ENCODE results near the gene ENOX2.

The ENOX2 gene

DNA sequence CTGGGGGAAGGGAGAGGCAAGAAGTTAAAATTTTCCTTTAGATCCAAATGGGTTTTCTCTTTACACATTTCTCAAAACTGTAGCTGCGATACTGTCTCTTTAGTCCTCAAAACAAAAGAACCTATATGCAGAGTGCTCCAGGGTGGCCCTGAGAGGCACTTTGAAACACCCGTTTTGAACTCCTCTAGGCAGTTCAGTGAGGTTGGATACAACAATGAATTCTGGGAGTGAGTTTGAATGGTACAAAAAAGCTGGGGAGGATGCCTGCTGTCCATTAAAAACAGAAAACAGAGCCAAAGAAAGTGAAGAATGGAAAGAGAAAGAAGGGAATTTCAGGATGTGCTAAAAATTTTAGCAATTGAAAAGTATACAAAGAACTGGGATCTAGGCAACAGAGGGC is 23.1 kb downstream of the ENOX2 start:
- no peak for DNase-seq (ENCODE audit: low spot score)

DNA sequence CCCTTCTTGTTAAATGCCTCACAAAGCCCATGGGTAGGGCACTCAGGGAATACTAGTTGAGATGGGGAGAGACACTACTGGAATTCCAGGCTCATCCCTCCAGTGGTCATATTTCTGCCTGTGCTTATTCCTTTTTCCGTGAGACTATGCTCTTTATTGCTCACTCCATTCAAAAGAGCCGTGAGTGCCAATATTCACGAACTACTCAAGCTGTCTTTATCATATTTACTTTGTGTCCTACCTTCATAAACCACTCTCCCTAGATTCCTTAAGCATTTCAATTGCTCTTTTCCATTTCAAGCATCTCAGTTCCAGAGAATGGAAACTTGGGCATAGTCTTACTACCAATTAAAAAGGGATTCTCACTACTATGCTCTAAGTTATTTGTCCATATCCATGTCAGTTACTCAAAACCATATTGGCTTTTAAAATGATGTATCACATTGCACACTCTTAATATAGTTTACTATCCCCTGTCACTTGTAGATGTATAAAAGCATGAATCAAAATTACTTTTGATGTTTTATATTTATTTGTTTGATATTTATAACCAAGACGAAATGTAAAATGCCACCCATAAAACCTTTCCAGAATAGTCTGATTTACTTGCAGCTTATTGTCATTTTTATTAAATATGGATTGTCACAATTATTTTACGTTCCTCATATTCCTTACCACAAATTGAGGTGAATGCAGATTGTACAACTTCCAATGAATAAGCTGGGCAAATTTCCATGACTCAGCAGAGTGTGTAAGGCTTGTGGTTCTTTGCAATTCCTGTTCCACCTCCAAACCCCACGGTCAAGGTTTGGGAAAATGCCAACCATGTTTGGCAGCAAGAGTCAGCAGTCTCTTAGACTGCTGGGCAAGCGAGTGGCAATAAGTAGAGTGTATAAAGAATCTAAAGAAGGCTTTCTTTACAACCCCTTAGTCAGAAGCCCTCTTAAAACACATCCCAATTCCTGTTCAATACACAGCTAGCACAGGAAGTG is 24.4 kb downstream of the ENOX2 start:
- no peak for DNase-seq (ENCODE audit: low spot score)

DNA sequence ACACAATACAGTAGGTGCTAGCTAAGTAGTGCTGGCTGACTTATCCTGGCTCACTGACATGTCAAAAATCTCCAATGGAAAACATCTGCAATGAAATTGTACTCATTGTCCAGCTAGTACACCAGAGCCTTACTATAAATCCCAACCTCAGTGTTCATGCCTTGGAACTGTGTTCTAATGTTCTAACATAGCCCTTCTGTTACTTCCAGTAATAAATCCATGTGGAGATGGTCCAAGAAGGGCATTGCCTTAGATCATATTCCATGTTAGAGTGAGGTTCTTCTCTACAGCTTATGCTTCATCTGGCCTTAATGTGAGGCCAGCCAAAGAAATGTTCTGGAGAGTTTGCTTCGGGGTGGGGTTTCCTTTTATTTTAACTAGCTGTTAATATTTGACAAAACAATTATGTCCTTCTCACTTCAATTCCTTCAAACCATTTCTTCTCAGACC is 25.1 kb downstream of the ENOX2 start:
- DNase-seq (ENCODE audit: low spot score): no peak

DNA sequence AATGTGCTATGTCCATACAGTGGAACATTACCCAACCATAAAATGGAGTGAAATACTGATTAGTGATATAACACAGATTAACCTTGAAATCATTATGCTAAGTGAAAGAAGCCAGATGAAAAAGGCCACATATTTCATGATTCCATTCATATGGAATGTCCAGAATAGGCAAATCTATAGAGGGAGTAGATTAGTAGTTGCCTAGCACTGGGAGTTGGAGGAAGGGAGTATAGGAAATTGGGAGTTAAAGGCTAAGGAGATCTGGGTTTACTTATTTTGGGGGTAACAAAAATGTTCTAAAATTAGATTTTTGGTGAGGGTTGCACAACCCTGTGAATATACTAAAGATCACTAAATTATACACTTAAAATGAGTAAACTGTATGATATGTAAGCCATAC is 26.8 kb downstream of the ENOX2 start:
- DNase-seq (ENCODE audit: low spot score): no peak

DNA sequence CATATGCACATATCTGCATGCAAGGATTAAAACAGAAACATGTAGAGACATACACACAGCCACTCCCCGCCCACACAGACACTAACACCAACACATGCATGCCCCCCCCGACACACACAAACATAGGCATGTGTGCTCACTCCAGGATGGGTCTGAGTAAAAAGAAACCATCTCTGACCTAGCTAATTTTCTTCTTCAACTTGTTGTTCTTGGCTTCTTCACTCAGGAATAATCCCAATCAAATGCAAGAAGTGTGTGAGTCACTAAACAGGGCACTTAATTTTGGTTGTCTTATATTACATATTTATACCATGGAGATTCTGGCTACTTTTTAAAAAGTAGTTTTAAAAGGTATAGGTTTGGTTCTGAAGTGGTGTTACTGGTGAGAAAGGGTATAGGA is 28.3 kb downstream of the ENOX2 start:
- DNase-seq (ENCODE audit: low spot score): no peak

DNA sequence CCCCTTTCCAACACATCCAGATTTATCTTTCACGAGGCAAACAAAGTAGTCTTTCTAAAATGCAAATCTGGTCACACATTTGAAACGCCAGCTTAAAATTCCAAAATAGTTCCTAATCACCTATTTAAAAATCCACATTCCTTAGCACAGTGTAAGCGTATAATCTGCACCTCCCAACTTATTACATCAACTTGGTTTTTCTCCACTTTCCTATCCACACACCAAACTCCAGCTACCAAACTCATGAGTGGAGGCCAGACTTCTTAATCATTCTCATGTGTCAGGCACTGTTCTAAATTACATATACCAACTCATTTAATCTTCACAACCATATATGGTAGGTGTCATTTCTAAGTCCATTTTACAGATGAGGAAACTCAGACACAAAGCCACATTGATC is 33.8 kb downstream of the ENOX2 start:
- no peak for DNase-seq (ENCODE audit: low spot score)

DNA sequence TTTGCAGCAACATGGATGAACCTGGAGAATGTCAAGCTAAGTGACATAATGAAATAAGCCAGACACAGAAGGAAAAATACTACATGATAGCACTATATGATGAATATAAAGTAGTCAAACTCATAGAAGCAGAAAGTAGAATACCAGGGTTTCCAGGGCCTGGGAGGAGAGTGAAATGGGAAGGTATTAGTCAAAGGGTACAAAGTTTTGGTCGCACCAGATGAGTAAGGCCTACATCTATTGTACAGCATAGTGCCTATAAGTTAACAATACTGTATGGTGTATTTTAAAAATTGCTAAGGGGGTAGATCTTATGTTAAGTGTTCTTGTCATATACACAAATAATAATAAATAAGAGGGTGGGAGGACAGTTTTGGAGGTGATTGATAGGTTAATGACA is 41.5 kb downstream of the ENOX2 start:
- no peak for DNase-seq (ENCODE audit: low spot score)

DNA sequence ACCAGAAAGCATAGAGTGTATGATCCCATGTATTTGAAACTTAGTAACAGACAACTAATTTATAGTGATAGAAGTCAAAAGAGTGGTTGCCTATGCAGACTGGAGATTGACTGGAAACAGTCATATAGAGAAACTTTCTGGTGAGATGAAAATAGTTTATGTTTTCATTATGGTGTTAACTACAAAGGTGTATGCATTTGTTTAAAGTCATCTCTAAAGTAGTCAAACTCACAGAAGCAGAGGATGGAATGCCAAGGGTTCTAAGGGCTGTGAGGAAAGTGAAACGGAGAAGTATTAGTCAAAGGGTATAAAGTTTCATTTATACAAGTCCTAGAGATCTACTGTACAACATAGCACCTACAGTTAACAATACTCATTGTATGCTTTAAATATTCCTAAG is 45.8 kb downstream of the ENOX2 start:
- DNase-seq (ENCODE audit: low spot score): no peak

DNA sequence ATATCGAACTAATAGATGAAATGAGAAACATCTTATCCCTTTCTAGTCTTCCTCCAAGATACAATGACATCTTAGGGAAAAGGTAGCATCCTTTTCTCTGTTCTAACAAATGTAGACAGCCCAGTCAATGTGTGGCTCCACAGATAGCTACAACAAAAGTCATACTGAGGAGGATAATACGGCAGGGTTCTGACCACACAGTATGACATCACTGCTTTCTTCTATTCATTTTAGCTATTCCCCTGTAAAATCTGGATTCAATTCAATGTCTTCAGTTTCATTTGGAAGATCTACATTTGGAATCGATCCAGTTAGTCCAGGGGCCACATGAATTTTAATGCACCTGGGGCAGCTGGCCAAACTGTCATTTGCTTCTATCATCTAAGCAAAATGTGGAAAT is 51.4 kb downstream of the ENOX2 start:
- DNase-seq (ENCODE audit: low spot score): no peak

DNA sequence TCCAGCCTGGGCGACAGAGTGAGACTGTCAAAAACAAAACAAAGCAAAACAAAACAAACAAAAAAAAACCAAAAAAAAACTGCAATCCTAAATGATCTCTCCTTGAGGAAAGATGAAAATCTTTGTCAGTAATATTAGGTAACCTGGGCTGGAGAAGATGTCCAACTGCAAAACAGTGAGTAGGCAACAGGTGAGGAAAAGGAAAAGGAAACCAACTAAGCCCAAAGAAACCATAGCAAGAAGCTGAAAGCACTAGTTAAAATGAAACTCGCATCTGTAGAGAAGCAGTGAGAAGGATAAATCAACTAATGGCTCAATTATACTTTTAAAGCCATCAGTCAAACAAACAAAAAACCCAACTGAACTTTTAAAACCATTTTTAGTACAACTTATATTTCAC is 54.2 kb downstream of the ENOX2 start:
- no peak for DNase-seq (ENCODE audit: low spot score)

DNA sequence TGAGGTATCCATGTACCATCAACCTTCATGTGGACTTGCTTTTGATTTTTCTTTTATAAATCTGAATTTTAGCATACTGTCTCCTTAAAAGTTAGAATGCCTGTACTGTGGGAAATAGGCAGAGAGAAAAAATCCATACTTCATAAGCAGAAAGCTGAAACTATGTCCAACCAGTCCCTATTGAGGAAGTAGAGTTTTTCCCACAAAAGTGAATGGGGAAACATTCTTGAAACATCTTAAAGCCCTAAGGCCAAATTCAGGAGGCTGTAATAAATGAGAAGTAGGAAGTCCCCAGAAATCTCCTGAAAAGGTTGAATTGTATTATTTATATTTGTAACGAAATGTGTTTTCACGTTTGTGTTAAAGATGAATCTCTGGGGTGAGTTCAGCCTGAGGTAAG is 56.3 kb downstream of the ENOX2 start:
- DNase-seq (ENCODE audit: low spot score): no peak

DNA sequence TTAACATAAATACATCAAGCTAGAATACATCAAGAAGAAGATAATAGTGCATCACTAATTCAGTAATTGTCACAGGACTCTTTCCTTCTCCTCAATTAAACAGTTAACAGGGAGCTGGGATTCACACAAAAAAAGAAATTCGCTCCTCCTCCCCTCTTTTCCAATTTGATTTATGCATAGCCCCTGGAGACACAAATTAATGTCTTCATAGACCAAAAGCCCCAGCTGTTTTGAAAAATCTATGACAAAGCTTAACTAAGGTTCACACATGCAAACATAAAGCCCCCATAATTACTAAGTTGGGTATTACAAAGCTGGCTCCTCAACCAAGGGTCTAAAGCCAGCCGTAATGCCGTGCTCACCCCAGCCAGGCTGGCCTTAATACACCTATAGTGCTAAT is 61.2 kb downstream of the ENOX2 start:
- DNase-seq (ENCODE audit: low spot score): no peak

DNA sequence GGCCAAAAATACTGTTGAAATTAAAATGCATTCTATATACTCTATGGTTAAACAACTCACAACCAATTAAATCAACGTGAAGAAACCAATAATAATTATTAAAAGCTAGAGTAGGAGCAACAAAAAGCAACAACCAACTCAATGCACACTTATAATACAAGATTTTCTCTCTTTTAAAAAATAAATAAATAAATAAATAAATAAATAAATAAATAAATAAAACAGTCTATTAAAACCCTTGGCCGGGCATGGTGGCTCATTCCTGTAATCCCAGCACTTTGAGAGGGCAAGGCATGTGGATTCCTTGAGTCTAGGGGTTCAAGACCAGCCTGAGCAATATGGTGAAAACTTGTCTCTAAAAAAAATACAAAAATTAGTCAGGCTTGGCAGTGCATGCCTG is 62.7 kb downstream of the ENOX2 start:
- DNase-seq (ENCODE audit: low spot score): no peak

DNA sequence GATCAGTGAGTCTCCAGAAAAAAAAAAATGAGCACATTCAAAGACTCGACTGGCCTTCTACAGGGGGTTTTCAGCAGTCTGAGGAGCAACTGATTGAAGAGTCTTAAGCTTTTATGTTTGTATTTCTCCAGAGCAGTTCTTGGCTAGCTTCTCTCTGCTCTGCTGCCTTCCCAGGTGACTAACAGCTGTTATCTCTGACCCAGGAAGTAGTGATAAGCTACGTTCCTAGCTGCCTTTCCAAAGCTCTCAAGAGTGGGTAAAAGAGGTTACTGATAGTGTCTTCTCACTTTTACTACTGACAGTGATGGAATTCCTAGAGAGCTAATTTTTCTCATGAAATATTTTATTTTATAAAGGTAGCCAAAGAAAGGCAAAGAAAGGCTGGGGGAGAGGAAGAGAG is 66.6 kb downstream of the ENOX2 start:
- no peak for DNase-seq (ENCODE audit: low spot score)

DNA sequence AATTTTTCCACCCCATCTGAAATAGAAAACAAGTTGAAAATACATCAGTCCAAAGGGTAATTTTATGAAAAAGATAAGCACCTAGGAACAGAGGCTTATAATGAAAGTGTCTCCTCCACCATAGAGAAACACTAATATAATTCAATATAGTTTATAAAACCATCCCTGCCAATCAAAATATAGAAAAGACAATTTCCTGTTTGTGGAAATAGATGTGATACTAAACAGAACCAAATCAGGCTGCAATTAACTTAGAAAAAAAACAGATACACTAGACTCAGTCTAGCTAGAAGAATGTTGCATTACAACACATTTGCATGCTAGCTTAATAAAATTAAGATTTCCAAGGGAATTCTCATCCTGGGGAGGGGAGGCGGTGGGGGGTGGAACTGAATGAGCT is 68.2 kb downstream of the ENOX2 start:
- DNase-seq (ENCODE audit: low spot score): no peak

DNA sequence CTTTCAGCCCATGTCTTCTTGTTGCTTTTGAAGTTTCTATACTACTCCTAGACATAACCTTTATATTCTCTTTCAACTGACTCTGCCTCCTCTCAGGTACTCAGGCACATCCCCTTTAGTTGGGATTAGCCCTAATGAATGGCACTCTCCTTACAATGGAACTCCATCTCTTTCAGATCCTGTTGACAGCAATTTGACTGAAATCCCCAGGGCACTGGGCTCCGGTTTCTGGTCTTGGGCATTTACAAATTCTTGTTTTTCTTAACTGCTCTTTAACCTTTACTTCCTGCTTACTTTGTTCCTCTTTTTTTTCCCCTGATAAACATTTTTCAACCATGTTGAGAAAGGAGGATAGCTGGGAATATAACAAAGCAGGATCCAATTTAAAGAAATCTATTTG is 68.9 kb downstream of the ENOX2 start:
- DNase-seq (ENCODE audit: low spot score): no peak

DNA sequence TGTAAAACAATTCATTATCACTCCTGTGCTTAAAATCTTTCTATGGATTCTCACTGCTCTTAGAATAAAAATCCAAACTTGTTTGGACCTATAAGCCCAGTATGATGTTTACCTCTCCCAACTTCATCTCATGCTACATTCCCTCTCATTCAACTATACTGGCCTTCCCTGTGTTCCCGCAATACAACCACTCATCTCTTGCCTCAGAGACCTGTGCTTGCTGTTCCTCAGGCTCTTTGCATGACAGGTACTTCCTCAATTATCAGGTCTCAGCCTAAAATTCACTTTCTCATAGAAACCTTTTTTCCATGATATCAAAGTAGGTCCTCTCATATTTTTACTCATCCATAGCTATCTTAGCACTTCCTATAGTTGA is 71.7 kb downstream of the ENOX2 start:
- no peak for DNase-seq (ENCODE audit: low spot score)

DNA sequence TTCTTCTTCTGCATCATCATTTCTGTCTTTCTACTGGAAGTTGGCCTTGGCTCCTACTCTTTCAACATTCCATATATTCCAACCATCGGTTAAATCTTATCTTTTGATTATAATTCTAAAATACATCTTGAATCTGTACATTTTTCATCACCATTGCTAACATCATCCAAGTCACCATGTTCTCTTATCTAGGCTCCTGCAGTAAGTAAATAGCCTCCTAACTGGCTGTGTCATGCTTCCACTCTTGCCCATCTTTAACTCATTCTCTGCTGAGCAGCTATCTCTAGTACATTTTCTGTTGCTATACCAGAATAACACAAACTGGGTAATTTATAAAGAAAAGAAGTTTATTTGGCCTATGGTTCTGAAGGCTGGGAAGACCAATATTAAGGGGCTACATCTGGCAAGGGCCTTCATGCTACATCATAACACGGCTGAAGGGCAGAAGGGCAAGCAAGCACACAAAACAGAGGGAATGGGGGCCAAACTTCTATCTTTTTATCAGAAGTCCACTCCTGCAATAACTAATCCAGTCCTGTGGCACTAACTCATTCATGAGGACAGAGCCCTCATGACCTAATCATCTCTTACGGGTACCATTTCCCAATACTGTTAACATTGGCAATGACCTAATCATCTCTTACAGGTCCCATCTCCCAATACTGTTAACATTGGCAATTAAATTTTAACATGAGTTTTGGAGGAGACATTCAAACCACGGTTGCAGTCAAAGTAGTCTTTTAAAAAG is 72.2 kb downstream of the ENOX2 start:
- no peak for DNase-seq (ENCODE audit: low spot score)

DNA sequence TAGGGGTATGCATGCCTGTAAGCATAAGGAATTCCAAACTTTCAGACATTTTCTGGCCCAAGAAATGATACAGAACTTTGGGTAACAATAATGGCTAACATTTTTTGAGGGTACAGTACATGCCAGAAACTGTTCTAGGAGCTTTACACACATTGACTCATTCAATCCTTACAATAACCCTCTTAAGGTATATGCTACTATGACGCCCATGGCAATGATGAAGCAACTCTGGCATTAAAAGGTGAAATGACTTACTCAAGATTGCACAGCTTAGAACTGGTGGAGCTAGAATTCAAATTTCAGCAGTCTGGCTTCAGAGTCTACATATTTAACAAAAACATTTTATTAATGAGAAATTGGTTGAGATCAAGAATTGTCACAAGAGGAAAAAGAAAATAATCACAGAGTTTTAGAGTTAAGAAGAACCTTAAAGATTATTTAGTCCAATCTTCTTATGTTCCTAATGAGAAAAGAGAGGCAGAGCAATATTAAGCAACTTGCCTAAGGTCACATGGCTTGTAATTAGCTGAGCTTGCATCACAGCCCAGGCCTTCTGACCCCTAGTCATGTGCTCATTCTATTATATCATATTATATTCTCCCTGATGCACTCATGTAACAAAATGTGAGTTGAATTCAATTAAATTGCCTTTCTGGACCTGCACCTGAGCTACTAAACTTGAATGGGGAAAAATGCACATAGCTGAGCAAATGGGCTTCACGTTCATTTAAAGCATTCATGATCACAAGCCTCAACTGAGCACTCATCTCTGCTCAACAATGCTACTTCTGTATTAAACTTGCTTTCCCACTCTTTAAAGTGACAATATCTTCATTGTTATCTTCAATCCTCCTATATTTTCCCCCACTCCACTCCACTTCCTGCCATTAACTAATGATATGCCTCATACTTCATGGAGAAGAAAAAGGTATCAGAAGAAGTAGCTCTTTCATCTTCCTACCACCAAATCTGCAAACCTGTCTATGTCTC is 73.2 kb downstream of the ENOX2 start:
- DNase-seq (ENCODE audit: low spot score): no peak

DNA sequence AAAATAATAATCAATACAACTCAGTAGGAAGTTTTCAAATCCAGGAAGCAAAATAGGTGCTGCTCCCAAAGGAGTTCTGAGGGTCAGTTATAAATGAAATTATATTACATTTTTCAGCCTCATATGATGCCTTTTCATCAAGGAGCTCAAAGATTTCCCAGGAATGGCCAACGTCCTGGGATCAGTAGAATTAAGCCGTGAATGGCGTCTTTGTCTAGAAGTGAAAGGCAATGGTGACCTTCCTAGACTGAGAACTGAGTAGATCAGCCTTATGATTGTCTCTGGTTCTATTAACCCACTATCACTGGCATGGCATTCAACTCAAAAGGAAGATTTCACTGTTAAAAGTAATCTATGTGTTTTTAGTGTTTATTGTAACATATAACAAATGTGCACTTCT is 74.4 kb downstream of the ENOX2 start:
- DNase-seq (ENCODE audit: low spot score): no peak

DNA sequence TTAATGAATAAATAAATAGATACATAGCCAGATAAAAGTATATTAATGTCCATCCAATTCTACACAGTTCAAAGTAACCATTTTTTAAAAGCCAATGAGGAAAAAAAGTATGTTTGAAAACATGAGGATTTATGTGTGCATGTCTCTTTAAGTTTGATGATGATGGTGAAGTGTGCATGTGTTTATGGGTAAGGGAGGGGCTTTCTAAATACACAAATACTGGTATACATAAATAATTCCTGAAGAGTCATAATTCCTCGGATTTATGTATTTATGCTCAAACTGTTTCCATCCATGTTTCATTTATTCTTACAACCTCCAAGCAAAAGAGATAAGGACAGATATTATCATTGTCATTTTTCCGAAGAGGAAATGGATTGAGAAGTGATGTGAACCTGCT is 75.4 kb downstream of the ENOX2 start:
- DNase-seq (ENCODE audit: low spot score): no peak

DNA sequence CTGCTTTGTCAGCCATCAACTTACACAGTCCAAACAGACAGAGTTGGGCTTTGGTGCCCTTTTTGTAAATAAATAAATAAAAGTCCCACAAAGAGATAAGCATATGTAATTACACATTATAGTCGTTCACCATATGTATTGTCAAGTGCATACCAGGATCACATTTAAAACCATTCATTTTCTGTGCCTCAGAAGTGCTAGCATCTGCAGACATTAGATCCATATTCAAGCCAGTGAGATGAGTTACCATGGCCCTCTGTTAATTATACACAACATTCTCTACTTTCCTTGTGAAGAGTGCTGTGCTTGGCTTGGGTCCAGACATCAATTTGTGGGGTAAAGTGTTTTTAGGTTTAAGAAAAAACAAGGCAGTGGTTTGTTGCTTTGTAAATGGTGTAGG is 76.8 kb downstream of the ENOX2 start:
- no peak for DNase-seq (ENCODE audit: low spot score)

Measured in ecto neural progenitor cell (in vitro differentiated cells).